ENCODE results near the gene AHRR. TPM values are rescaled to one million over a fixed set of nuclear protein-coding genes. Genes with fewer than 3 reads are reported as not detected.
"Not testable (repeated sequence)": the region's sequence is repeated elsewhere in the genome, so short reads cannot be mapped to it uniquely, and the experiment has no call there.

The AHRR gene
- total RNA-seq, 1 donor = 22.5 TPM

GRCh38 chr5:401146-402034 lies 79.9 kb downstream of the AHRR start:
- TF ChIP-seq CTCF (IDR thresholded peaks at IDR 0.05; ENCODE audit: insufficient read depth, low read depth, low read length) = no peak
- no peak overlapping the region for H3K4me3 ChIP-seq (ENCODE audit: low read depth, low read length)
- no peak for DNase-seq (ENCODE audit: low read depth)

GRCh38 chr5:402219-402614 lies 80.7 kb downstream of the AHRR start:
- not testable (repeated sequence) for H3K4me3 ChIP-seq (ENCODE audit: low read depth, low read length); DNase-seq (ENCODE audit: low read depth)

GRCh38 chr5:402615-403359 lies 81.3 kb downstream of the AHRR start:
- no peak overlapping the region for H3K4me3 ChIP-seq (ENCODE audit: low read depth, low read length)
- no peak for TF ChIP-seq CTCF (IDR thresholded peaks at IDR 0.05; ENCODE audit: insufficient read depth, low read depth, low read length)
- DNase-seq (ENCODE audit: low read depth) = no peak

GRCh38 chr5:403995-404394 lies 82.5 kb downstream of the AHRR start:
- no peak for DNase-seq (ENCODE audit: low read depth)
- no peak overlapping the region for H3K4me3 ChIP-seq (ENCODE audit: low read depth, low read length)
- no peak for TF ChIP-seq CTCF (IDR thresholded peaks at IDR 0.05; ENCODE audit: insufficient read depth, low read depth, low read length)

GRCh38 chr5:404666-405241 lies 83.2 kb downstream of the AHRR start:
- DNase-seq (ENCODE audit: low read depth) = no peak
- H3K4me3 ChIP-seq (ENCODE audit: low read depth, low read length) = no peak overlapping the region
- no peak for TF ChIP-seq CTCF (IDR thresholded peaks at IDR 0.05; ENCODE audit: insufficient read depth, low read depth, low read length)

- no peak for TF ChIP-seq CTCF (IDR thresholded peaks at IDR 0.05; ENCODE audit: insufficient read depth, low read depth, low read length)
- DNase-seq (ENCODE audit: low read depth) = no peak
- no peak overlapping the region for H3K4me3 ChIP-seq (ENCODE audit: low read depth, low read length)
Measured at GRCh38 chr5:405421-405820, 83.9 kb downstream of the AHRR start.

GRCh38 chr5:406041-406440 lies 84.5 kb downstream of the AHRR start:
- DNase-seq (ENCODE audit: low read depth) = no peak
- no peak for TF ChIP-seq CTCF (IDR thresholded peaks at IDR 0.05; ENCODE audit: insufficient read depth, low read depth, low read length)
- no peak overlapping the region for H3K4me3 ChIP-seq (ENCODE audit: low read depth, low read length)

All from fibroblast of villous mesenchyme (primary cell).